GM18498 (cell line): ENCODE measurements around the gene IQSEC3.
"Not testable (repeated sequence)": the region's sequence is repeated elsewhere in the genome, so short reads cannot be mapped to it uniquely, and the experiment has no call there.

ENCODE experiments used
- ATAC-seq: cut with Tn5 transposase; IDR thresholded peaks from one replicate; pipeline ENCODE4 v1.9.1; 2021; ENCODE audit warnings: mild to moderate bottlenecking, moderate library complexity; ENCODE audit not compliant: unreplicated experiment

The IQSEC3 gene

DNA sequence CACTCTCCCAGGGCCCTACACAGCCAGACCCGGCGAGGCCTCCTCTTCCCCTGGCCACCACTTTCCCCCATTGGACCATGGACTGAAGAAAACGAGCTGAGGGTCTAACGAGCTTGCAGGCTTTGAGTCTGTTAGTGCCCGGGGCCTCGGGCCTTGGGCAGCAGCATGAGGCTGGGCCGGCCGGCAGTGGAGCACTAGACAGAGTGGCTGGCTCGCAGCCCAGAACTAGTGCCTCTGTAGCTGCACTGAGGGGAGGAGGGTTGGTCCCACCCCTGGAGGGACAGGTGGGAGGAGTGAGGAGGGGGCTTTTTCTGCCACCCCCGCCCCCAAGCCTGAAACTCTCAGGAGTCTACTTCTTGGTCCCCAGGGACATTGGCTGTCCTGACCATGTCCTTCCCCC lies 108.7 kb downstream of the IQSEC3 start:
- no peak for ATAC-seq

DNA sequence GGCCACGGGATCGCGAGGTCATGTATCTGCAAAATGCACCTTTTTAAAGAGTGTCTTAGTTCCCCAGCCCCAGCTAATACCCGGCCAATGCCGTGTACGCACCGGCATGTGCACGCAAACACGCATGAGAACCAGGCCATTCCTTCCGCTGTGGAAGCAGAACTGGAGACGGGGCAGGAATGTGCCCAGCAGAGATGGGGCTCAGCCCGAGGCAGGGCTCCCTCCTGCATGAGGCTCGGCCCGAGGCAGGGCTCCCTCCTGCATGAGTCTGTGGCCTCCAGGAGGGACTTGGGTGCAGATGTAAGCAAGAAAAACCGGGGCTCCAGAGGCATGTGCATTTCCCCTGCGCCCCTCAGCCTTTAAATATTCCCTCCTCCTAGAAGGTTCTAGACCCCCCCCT lies 109.2 kb downstream of the IQSEC3 start:
- ATAC-seq, result no peak

DNA sequence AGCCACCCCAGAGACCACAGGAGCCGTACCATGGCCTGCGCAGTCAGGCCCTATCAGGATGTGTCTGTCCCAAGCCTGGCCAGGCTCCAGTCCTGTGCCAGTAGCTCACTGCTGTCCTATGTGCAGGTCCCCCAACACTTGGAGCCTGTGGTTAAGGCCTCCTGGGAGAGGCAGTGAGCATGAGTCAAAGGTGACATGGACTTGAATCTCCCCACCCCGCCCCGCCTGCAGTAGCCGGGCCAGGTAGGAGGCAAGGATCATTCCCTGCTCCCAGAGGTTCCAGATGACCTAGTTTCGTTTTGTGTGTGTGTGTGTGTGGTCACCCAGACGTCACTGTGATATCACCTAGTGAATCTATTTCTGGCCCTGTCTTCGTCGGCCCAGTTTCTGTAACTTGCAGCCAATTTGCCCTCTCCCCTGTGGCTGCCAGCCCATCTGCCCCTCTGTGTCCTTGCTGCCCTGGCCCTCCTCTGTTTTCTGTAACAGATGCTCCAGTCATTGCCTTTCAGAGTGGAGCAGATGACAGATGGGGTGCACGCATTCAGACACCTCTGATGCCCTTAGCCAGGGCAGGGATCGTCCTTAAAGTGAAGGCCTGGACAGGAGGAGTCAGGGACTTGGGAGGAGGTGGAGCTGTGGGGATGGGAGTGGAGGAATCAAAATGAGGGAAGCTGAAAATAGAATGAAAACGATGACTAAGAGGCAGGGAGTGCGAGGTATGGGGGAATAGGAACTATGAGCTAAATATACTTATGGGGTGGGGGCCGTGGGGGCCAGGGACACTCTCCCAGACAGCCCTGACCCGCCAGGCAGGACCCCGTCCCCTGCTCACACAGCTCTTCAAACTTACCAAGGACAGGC lies 110.0 kb downstream of the IQSEC3 start:
- ATAC-seq, result no peak

DNA sequence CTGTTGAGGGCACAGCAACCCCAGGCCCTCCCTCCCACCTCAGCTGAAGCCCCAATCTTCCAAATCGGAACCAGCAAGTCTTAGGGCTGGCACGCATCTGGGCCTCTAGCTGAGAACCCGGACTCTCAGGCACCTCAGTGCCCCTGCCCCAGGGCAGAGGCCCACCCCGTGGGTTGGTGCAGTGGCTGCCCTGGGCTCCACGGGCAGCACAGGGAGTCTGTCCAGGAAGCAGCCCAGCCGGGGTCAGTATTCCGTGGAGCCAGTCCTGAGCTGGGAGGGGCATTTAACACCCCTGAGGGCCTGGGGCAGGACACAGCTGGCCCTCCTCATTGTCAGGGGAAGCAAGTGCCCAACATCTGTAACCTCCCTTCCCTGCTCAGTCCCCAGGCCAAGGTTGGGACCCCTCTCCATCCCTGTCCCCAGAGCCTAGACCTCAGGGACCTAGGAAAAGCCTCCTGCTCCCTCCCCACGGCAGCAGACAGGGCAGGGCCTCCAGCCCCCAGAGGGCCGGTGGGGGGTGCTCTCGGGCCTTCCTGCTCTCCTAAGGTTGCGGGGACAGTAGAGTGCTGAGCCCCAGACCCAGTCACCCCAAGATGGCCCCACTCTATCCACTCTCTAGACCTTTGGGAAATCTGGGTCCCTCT lies 110.9 kb downstream of the IQSEC3 start:
- no peak for ATAC-seq

DNA sequence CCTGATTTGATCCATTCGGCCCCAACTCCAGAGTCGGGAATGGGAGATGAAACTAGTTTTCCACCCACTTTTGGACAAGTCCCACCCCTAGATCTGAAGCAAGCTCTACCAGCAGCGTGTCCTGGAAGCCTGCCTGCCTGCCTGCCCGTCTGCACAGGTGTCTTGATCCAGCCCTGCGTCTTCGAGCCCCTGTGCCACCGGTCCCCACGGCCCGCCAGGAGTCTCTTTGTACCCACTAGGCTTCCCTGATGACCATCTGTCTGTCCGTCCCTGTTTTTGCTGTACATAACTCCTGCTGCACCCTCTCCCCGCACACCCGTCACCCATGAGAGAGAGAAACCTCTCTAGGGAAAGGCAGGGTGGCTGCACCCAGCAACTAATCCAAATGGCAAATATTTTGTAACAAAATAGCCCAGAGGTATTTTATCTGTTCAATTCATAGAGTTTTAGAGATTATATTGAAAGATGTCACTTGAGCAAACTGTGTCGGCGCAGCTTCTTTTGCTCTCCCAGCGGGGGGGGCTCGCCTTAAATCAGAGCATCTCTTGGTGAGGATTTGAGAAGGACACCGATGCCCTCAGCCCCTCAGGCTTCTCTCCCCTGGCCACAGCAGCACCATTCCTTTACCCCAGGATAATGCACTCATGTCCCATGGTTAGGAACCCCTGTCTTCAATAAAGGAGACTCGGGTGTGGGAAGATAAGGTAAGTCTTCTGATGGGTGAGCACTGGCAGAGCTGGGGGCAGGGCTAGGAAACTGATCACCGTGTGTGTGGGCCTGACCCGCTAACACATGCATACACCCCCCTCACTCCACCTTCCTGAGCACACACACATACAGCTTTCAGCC lies 111.6 kb downstream of the IQSEC3 start:
- ATAC-seq, result no peak

DNA sequence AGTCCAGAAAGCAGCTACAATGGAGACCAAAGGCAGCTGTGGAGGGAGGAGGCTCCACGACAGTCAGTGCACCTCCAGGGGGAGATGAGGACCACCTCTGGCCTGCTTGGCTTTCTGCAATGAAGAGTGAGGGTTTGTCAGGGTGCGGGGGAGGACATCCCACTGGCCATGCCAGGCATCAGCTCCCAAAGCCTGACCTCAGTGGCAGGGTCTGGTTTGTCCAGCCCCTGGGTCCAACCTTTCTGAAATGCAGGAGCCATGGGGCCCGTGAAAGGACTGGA lies 112.2 kb downstream of the IQSEC3 start:
- no peak for ATAC-seq

DNA sequence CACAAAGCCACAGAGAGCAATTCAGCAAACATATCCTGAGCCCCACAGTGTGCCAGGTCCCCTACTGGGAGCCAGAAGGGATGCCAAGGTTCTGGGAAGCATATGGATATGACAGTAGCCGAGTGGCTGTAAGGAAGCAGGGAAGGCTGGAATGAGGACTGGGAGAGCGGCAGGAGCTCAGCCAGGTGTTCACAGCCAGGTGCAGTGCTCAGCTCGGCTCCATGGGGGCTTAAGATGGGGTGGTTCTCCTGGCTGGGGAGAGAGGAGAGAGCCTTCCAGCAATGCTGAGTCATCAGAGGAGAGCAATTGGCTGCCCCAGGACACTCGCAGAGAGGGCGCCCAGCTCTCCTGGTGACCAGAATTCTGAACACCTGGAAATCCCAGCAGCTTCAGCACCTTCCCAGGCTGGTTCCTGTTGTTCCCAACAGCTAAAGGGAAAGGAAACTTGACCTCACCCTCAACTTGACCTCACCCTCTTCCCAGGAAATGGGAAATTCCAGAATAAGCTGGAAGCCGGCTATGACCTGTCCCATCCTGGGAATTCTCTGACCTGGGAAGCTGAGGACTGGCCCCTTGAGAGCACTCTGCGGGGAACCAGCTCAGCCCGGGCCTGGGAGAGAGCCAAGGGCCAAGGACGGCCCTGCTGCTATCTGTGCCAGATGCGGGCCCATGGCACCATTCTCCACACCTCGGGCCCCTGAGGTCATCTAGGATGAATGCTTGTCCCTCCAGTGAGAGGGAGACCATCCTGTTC lies 112.7 kb downstream of the IQSEC3 start:
- no peak for ATAC-seq

DNA sequence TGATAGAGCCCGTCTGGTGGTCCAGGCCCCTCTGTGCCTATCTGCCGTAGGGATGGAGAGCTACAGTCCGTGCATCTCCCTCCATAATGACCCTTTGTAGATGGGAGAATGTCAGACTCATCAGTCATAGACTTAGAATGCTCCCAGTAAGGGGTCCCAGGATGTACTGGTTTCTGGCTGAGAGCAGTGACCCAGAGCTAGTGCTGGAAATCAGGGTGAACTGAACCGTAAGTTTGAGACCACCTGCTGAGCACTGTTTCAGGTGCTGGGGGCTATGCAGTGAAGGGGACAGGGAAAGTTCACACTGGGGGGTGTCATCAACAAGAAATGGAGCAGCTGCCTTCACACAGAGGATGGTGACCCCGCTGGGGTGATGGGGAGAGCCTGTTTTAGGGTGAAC lies 113.3 kb downstream of the IQSEC3 start:
- no peak for ATAC-seq

DNA sequence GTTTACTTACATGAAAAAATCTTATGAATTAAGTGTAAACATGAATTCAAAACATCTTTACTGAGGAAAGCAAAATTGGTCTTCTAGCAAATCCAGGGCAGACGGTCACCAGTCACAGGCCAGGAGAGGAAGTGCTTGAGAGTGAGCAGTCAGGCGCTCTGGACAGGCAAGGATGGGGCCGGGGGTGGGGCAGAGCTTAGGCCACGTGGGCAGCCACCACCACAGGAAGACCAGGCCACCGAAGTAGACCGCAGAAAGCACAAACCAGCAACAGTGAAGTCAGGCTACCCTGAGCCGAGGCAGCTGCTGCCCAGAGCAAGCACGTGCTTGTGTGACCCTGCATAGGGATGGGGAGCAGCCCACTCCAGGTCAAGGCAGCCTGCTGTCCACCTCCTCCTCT lies 113.9 kb downstream of the IQSEC3 start:
- ATAC-seq, result no peak

DNA sequence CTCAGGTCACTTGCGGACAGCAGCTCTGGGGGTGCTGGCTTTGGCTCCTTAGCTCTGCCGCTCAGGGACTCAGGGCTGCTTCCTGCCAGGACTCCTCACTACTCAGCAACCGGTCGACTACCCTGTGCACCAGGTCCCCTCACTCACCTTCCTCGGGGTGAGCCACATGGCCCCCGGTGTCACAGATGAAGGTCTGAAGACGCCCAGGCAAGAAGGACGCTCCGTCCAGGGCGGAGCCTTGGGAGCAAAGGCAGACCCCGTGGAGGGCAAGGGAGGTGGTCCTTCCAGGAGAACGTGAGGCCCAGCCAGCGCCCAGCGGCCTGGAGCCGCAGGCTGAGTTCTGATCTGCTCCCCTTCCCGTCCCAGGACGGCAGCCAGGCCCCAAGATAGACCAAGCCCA lies 115.4 kb downstream of the IQSEC3 start:
- no peak for ATAC-seq

DNA sequence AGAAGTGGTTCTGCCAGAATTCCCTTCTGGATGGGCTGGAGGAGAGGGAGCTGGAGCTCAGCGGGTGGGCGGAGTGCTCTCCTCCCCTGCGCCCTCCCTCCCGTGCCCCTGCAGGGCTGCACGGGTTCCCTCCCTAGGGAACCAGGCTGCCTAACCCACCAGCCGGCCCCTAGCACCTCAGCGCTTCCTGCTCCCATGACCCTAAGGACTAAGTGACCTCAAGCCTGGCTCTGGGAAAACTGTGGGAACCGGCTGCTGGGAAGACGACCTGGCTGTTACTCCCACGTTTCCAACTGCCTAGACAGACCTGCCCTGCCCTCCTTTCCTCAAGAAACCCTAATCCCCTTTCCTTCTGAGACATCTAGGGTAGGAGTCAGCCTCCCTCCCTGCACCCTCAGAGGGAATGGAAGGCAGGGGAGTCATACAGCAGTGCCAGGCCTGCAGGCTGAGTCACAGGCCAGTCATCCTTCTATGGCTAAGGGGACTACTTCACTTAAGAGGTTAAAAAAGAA lies 115.9 kb downstream of the IQSEC3 start:
- no peak for ATAC-seq

DNA sequence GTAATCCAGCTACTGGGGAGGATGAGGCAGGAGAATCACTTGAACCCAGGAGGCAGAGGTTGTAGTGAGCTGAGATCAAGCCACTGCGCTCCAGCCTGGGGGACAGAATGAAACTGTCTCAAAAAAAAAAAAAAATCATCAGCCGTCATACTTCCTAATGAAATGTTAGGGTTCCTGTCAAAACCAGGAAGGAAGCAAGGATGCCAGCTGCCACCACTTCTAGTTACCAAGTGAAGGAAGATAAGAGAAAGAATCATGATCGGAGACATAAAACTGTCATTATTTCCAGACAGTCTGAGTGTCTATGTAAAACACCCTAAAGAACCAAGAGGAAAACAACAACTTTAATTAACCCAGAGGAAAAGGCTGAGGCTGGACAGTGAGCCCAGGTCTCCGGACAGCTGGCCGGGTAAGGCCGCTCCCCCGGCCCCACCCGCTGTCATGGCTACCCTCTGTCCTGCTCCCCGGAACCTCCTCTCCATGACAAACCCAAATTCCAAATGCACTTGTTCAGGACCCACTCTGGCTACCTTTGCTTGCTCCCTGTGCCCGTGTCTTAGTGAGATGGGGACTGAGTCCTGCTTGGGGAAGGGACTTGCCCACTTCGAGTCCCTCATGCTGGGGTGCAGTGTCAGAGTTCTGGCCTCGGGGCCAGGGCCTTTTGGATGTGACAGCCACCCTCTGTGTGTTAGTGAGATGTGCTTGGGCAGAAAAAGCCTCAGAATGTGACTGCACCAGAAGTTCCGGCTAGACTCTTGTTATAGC lies 118.4 kb downstream of the IQSEC3 start:
- ATAC-seq, result no peak

DNA sequence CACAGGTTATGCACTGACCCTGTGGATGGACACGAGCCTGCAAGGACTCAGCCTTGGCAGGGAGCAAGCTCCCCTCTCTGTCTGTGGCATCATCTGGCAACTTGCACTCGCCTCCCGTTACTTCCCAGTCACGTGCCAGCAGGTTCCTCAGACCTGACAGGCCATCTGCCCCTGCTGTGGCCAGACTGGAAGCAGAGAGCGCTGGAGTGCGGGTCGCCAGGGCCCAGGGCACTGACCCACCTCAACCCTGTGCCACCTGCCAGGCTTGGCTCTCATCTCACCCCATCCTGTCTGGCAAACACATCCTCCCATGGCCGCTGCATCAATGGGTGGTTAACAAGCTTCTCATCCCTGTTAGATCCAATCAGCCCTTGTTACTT lies 119.0 kb downstream of the IQSEC3 start:
- ATAC-seq, result no peak

DNA sequence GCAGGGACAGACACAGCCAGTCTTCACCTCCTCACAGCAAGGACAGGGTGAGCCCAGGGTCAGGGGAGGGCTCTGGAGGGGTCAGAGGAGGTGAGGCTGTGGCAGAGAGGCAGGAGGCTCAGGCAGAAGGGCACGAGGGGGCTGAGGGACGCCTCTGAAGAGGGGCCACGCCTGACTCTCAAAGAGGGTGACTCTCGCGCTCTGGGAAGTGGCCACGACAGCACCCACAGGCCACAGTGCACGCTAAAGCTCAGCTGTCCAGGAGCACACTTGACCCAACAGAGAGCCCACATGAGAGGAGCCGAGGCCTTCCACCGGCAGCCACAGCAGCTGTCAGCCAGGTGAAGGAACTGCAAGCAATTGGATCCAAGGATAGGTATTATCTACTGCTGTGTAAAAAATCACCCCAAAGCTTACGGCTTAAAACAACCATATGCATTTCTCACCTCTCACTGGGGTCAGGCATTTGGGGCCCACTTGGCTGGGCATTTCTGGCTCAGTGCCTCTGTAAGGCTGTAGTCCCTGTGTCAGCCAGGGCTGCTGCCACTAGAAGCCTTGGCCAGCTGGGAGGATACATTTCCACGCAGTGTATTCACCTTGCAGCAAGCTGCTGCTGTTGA lies 119.5 kb downstream of the IQSEC3 start:
- no peak for ATAC-seq

DNA sequence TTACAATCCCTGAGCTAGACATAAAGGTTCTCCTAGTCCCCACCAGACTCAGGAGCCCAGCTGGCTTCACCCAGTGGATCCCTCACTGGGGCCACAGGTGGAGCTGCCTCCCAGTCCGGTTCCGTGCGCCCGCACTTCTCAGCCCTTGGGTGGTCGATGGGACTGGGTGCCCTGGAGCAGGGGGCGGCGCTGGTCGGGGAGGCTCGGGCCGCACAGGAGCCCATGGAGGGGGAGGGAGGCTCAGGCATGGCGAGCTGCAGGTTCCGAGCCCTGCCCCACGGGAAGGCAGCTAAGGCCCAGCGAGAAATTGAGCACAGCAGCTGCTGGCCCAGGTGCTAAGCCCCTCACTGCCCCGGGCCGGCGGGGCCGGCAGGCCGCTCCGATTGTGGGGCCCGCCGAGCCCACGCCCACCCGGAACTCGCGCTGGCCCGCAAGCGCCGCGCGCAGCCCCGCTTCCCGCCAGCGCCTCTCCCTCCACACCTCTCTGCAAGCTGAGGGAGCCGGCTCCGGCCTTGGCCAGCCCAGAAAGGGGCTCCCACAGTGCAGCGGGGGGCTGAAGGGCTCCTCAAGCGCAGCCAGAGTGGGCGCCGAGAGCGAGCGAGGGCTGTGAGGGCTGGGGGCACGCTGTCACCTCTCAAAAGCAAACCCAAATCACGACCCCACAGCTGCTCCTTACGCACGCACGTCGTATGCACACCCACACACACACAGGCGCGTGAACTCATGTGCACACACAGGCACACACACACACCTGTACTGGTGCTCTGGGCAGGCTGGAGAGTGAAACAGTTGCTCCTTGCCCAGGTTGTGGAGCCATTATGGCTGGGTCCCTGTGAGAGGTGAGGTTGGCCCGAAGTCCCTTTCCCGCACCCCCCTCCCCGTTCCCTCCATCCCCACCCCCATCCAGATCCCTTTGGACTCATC lies 121.7 kb downstream of the IQSEC3 start:
- not testable (repeated sequence) for ATAC-seq

DNA sequence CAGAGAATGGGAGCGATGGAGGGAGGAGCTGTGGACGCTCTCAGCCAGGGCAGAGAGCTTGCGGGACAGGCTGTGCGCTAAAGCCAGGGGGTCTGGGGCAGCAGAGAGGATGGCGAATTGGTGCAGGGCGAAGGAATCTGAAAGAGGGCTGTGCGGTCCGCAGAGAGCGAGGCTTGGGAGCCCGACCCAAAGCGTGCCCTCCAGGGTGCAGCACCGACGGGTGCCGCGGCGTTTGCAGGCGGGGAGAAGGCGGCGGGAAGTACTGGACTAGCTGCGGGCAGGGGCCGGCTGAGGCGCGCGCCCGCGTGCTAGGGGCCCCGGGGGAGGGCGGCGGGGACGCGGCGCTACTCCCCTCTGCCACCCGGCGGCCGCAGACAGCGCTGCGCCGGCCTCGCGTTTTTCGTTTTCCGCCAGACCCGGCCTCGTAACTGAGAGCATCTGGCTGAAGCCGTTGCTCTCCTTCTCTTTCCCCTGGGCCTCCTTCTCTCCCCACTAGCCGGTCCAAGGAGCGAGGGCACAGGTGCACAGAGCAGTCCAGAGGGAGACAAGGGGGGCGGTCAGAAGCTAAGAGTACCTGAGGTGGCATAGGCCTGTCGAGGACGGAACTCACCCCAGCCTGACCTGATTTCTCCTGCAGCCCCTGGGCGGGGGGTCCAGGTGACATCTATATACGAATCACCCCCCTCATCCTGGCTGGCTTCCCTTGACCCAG lies 122.5 kb downstream of the IQSEC3 start:
- ATAC-seq, result no peak

DNA sequence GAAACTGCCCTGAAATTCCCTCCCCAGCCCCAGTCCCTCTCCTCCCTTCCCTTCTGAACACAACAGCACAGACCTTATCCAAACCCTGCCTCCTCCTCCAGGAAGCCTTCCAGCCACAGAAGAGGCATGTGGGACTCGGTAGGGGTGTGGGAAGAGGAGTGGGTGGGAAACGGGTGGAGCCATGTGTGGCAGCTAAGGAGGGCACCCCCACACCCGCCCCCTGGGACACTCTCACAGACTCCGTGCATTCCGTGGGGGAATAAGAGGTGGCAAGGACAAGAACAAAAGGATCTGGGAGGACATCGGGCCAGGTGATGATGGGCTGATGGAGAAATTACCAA lies 123.0 kb downstream of the IQSEC3 start:
- ATAC-seq, result no peak

DNA sequence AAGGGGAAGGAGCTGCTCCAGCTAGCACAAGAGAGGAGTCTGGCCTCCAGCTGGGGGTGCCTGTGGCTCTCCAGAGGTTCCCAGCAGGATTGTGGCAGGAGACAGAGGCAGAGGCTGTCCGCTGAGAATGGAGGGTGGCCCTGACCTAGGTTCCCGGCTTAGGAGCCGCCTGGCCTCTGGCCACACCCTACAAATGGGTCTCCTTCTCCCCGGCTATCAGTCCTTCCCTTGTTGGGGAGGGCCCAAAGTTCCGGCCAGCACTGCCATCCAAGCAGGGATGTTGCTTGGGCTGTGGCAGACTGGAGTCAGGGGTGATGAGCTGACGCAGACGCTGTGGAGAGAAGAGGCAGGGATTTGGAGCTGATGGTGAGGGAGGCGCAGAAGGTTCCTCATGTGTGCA lies 124.3 kb downstream of the IQSEC3 start:
- ATAC-seq, result no peak
